Measurements from ENCODE around the gene CTRB1.
"Not testable (repeated sequence)": the region's sequence is repeated elsewhere in the genome, so short reads cannot be mapped to it uniquely, and the experiment has no call there.

Gene CTRB1

GRCh38 chr16:75257886-75258806 is 39.4 kb downstream of the CTRB1 start:
- no peak for DNase-seq

- DNase-seq = no peak
Measured at GRCh38 chr16:75258807-75259141, 40.0 kb downstream of the CTRB1 start.

GRCh38 chr16:75260851-75261589 is 42.2 kb downstream of the CTRB1 start:
- DNase-seq = peak; percentile 8

GRCh38 chr16:75261590-75262078 is 42.8 kb downstream of the CTRB1 start:
- DNase-seq = no peak

GRCh38 chr16:75262104-75262799 is 43.5 kb downstream of the CTRB1 start:
- DNase-seq = no peak

- DNase-seq = no peak
Measured at GRCh38 chr16:75262800-75263127, 44.0 kb downstream of the CTRB1 start.

- peak; percentile 37 for DNase-seq
Measured at GRCh38 chr16:75263291-75263962, 44.6 kb downstream of the CTRB1 start.

- peak; percentile 51 for DNase-seq
Measured at GRCh38 chr16:75263963-75264445, 45.2 kb downstream of the CTRB1 start.

- peak; percentile 54 for DNase-seq
Measured at GRCh38 chr16:75264457-75264998, 45.7 kb downstream of the CTRB1 start.

- DNase-seq = peak; percentile 86
Measured at GRCh38 chr16:75264999-75265910, 46.5 kb downstream of the CTRB1 start.

GRCh38 chr16:75265911-75266701 is 47.3 kb downstream of the CTRB1 start:
- DNase-seq = peak; percentile 98

- peak; percentile 57 for DNase-seq
Measured at GRCh38 chr16:75266738-75267630, 48.2 kb downstream of the CTRB1 start.

GRCh38 chr16:75267631-75268264 is 49.0 kb downstream of the CTRB1 start:
- peak; percentile 99 for DNase-seq

- not testable (repeated sequence) for DNase-seq
Measured at GRCh38 chr16:75269358-75269757, 50.6 kb downstream of the CTRB1 start.

GRCh38 chr16:75271441-75272096 is 52.8 kb downstream of the CTRB1 start:
- DNase-seq = no peak

GRCh38 chr16:75272097-75272551 is 53.3 kb downstream of the CTRB1 start:
- peak; percentile 45 for DNase-seq

- not testable (repeated sequence) for DNase-seq
Measured at GRCh38 chr16:75272629-75273028, 53.8 kb downstream of the CTRB1 start.

Measured in 8988T (cell line).